Activated T-cell treated with anti-CD3 and anti-CD28 coated beads, Interleukin-2, amount 50 U/mL, for 48 hours (primary cell): ENCODE measurements around the gene ATP6V0B.

Experiments
- DNase-seq, 2 experiments: peaks; one replicate each; pipeline ENCODE4 v3.0.0-alpha.2; 2020

The ATP6V0B gene

DNA sequence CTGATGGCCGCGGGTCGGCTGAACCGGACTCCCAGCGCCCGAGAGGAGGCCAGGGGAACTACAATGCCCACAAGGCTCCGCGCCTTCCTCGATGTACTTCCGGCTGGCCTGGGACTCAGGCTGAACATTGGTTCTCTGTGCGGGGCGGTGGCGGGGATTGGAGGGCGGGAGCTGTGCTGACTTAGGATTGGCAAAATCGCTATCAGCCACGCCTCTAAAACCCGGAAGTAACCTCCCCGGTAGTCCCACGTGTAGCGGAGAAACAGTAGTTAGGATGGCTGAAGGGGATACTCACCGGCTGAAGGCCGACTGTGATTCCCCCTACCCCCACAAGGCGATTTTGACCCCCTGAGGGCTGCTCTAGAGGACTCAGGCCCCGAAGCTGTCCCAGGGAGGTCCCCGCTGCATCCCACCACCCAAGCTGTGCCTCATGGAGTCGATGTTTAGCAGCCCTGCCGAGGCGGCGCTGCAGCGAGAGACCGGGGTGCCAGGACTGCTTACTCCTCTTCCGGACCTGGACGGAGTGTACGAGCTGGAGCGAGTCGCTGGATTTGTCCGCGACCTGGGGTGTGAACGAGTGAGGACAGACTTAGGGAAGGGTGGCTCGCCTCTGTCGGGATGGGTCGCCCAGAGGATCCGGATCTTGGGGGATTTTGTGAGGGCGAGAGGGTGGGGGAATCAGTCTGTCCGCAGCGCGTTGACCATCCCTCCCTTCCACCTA is 4.9 kb upstream of the ATP6V0B start, which contains the start of gene DPH2:
DPH2 (plus strand) TSS at position 265 of the 721 bp plus-strand sequence; CDS start at position 431, 166 bp downstream.
- DNase-seq, result peak; percentile 96 to 97

DNA sequence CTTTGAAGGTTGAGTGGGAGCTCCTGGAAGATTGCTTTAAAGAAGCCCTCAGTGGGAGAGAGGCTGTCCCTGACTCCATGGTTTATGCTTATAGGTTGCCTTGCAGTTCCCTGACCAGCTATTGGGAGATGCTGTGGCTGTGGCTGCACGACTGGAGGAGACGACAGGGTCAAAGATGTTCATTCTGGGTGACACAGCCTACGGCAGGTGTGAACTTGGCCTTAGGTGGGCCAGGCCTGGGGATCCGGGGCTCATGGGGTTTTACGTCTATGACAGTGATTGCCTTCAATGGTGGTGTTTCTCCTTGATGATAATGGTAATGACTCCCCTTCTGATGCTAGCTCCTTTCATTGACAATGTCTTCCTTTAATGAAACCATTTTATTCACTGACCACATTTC is 4.3 kb upstream of the ATP6V0B start:
- DNase-seq, result no peak

DNA sequence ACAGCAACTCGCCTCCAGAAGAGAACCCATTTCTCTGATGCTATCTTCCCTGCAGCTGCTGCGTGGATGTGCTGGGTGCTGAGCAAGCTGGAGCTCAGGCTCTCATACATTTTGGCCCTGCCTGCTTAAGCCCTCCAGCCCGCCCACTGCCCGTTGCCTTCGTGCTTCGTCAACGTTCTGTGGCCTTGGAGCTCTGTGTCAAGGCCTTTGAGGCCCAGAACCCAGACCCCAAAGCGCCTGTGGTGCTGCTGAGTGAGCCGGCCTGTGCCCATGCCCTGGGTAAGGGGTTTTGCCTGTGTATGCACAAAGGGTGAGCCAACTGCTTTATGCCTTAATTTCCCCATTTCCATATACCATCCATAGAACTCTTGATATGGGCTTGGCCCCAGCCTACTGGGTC is 3.8 kb upstream of the ATP6V0B start:
- no peak for DNase-seq

DNA sequence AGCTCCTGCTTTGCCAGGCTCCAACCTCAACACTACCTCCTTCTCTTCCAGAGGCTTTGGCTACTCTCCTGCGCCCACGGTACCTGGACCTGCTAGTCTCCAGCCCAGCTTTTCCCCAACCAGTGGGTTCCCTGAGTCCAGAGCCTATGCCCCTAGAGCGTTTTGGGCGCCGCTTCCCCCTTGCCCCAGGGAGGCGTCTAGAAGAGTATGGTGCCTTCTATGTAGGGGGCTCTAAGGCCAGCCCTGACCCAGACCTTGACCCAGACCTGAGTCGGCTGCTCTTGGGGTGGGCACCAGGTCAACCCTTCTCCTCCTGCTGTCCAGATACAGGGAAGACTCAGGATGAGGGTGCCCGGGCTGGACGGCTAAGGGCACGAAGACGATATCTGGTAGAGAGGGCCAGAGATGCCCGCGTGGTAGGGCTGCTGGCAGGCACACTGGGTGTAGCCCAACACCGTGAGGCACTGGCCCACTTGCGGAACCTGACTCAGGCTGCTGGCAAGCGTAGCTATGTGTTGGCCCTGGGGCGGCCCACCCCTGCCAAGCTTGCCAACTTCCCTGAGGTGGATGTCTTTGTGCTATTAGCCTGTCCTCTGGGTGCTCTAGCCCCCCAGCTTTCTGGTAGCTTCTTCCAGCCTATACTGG is 3.3 kb upstream of the ATP6V0B start:
- no peak for DNase-seq

DNA sequence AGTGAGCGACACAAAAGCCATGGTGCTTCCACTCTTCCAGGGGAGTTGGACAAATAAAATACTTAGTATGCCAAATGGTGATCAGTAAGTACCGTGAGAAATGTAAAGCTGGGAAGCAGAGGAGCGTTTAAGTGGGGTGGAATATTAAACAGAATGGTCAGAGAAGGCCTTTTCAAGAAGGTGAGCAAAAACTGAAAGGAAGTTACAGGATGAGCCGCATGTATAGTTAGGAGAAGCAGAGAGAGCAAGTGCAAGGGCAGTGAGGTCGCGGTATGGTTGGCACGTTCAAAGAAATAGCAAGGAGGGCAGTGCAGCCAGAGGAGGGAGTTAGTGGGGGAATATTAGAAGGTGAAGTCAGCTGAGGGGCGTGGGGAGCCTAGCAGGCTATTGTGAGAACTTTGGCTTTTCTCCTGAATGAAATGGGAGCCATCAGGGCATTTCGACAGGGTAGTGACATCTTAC is 748 bp upstream of the ATP6V0B start:
- no peak for DNase-seq

DNA sequence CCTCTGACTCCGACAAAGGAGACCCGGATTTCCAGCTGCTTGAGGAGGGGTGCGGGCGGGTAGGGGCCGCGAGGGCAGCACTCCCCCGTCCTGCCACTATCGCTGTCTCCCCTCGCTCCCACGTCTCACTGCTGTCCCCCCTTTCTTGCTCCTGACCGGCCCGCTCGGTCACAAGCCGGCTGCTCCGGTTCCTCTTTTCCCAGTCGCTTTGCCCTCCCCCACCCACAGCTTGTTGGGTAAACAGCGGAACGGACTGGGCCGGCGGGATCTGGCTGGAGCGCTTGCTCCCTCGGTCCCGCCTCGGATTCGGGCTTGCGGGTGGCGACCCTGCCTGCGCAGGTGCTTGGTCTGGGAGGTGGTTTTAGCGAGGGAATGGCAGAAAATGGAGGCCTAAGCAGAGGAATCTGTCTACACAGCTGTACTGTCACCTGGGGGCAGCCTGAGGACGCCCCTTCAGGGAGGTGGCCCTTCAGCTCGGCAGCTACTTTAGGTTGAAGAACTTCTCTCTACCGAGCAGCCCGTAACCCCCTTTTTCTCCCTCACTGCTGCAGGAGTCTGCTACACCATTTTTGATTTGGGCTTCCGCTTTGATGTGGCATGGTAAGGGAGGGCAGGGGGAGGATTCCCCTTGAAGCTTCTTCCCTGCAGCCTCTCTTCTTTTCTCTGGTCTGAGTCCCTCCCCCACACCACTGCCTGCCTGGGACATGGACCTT is 645 bp downstream of the ATP6V0B start:
- DNase-seq, result peak in 1 of 2 experiments; percentile 48

DNA sequence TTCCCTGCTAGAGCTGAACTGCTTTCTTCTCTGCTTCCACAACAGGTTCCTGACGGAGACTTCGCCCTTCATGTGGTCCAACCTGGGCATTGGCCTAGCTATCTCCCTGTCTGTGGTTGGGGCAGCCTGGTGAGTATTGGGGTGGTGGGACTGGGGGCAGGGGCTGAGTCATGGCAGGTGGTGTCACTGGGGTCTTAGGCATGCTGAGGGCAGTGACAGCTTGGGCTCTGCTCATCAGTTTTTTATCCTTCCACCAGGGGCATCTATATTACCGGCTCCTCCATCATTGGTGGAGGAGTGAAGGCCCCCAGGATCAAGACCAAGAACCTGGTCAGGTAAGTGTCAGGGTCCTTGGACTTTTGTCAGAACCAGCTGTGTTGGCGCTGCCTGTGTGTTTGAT is 1.3 kb downstream of the ATP6V0B start:
- no peak for DNase-seq

DNA sequence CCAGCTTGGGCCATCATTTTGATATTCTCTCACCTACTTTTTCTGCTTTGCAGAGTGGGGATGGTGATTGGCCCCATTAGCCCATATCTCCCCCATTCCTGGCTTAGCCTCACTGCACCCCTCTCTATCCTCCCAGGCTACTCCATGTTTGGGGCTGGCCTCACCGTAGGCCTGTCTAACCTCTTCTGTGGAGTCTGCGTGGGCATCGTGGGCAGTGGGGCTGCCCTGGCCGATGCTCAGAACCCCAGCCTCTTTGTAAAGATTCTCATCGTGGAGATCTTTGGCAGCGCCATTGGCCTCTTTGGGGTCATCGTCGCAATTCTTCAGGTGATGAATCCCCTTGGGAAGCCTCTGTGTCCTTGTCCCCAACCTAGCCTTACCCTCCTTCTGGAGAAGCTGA is 2.1 kb downstream of the ATP6V0B start:
- DNase-seq, result no peak

DNA sequence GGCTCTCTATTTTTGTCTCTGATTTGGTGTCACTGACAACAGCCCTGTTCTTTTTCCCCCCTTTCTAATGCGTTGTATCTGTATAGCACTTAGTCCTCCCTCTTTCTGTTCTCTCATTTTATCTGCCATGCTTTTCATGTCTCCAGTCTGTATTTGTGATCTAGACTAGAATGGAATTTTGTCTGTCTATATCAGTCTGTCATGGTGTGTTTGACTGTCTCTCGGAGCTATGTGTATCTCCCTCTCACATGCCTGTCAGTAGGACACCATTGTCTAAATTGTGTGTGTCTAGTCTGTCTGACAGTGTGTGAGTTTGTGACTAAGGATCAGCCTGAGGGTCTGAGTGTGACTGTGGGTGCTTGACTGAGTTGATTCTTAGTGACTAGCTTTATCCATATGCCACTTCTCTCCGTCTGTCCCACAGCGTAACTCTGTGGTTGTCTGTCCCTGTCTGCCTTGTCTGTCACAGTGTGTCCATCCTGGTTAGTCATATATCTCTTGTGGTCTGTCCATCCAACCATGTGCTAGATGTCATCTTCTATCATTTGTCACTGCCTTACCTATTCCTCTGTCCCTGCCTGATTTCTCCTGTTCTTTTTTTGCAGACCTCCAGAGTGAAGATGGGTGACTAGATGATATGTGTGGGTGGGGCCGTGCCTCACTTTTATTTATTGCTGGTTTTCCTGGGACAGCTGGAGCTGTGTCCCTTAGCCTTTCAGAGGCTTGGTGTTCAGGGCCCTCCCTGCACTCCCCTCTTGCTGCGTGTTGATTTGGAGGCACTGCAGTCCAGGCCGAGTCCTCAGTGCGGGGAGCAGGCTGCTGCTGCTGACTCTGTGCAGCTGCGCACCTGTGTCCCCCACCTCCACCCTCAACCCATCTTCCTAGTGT is 2.9 kb downstream of the ATP6V0B start:
- no peak for DNase-seq

DNA sequence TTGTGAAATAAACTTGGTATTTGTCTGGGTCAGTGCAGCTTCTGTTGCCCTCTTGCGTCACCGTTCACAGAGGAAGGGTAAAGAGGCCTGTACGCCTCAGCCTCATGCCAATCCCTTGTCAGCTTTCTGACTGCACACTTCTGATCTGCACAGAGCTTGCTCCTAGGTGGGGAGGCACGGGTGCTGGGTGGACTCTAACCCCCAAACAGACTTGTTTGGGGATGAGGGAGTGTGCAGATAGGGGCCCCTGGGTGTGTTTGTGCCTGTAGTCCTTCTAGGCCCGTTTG is 3.4 kb downstream of the ATP6V0B start:
- DNase-seq, result no peak

DNA sequence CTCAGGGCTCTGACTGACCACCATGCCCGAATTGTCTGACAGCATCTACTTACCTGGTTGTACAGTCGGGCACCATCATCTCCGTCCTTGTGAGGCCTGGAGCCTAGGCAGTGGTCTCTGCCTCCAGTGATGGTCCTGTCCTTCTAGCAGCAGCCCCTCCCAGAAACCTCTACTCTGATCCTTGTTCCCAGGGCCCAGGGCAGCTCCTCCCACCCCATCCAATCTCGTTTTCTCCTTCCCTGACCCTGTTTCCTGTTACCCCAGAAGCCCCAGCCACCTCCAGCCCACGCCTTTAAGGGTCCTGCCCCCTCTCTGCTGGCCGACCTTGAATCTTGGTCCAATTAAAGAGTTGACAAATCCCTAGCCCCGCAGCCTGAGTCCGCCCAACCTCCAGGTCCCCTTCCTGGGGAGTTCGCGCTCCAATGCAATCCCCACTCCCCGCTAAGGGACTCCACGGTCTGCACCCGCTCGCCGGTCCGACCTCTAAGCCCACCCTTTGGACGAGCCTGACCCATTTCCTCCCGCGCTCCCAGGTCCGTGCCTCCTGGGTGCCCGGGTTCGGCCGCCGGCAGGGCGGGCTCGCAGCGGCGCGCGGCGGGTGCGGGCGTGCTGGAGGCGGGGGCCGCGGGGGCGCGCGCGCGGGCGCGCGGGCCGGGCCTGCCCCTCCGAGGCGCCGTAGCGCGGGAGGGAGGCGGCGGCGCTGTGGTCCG is 3.9 kb downstream of the ATP6V0B start, which contains the start of gene B4GALT2:
B4GALT2 (plus strand) TSS at position 660 of the 710 bp plus-strand sequence. CDS start 1,951 bp downstream, outside the sequence.
- DNase-seq, result peak; percentile 59 to 70

DNA sequence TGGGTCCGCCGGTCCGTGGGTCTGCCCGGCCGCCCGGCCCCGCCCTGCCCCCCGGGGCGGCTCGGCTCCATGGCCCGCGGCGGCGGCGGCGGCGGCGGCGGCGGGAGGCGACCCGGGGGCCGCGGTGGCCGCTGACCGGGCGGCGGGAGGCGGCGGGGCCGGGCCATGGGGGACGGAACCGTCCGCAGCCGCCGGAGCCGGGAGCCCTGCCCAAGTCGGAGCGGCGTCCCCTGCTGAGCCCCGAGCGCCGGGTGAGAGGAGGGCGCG is 4.4 kb downstream of the ATP6V0B start:
- peak in 1 of 2 experiments; percentile 28 for DNase-seq

DNA sequence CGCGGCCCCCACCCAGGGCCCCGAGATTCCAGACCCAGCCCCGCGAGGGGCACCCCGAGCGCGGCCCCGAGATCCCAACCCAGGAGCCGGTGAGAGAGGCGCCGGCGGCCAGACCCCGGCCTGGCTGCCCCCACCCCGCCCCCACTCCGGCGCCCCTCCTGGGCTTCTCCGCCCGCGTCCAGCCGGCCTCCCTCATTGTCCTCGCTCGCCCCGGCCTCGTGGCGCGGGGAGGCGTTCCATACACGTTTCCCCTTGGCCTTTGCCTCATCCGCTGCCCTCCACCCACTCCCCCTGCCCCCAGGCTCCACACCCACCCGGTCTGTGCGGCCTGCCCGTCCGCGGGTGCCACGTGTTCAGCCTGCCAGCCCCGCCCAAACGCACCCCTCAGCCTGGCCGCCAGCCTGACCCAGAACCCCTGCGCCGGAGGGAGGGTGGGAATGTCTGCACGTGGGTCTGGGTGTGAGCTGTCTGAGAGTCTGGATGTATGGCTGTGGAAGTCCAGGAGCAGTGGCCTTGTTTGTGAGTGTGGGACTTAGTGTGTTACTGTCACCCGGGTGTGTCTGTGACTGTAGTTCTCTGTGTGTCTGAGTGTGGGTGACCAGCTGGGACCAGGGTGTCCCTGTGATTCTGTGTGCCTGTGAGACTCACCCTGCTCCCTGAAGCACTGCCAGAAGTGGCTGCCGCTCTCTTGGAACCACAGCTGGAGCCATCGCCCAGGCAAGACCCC is 4.9 kb downstream of the ATP6V0B start:
- DNase-seq, result peak; percentile 65 to 70

DNA sequence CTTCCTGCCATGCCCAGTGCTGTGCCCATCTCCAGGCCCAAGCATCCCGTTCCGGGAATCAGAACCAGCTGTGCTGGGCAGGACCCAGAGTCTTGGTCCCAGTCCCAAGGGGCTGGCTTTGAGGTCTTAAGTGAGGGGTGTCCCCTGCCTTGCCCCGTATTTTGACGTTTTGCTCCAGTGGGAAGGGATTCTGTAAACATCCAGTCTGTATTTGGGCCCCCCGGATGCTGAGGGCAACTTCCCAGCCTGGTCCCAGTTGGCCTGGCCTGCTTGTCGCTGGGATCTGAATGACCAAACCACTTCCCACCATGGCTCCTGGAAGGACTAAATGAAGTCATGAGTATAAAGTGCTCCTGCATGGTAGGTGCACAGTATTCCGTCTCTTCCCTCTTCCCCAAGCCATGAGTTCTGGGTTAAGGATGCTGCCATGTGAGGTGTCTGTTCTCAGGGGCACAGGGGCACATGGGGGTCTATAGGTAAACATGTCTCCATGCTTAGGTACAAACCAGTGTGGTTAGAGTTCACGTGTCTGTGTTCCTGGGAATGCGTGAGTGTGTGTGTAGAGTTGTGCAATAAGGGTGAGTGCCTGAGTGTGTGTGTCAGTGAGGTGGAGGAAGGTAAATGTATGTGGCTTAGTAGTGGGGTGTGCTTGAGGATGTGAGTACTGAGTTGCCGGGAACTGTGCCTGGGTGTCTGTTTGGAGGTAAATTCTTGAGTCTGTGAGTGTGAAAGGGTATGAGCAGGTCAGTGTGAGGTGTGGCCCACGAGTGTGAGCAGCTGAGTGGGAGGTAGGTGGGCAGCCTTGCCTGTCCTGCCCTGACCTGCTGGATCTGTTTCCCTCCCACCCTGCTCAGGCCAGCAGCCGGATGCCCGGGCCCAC is 5.7 kb downstream of the ATP6V0B start:
- no peak for DNase-seq

DNA sequence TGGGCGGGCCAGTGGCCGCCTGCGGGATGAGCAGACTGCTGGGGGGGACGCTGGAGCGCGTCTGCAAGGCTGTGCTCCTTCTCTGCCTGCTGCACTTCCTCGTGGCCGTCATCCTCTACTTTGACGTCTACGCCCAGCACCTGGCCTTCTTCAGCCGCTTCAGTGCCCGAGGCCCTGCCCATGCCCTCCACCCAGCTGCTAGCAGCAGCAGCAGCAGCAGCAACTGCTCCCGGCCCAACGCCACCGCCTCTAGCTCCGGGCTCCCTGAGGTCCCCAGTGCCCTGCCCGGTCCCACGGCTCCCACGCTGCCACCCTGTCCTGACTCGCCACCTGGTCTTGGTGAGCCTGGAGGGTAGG is 6.4 kb downstream of the ATP6V0B start:
- no peak for DNase-seq

DNA sequence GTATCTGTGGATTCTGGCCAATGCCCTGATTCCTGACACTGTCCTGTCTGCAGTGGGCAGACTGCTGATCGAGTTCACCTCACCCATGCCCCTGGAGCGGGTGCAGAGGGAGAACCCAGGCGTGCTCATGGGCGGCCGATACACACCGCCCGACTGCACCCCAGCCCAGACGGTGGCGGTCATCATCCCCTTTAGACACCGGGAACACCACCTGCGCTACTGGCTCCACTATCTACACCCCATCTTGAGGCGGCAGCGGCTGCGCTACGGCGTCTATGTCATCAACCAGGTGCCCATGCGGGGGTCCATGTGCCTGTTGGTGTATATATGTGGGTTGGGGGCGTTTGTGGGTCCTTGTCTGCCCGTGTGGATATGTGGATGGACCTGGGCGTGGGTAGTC is 6.9 kb downstream of the ATP6V0B start:
- no peak for DNase-seq

DNA sequence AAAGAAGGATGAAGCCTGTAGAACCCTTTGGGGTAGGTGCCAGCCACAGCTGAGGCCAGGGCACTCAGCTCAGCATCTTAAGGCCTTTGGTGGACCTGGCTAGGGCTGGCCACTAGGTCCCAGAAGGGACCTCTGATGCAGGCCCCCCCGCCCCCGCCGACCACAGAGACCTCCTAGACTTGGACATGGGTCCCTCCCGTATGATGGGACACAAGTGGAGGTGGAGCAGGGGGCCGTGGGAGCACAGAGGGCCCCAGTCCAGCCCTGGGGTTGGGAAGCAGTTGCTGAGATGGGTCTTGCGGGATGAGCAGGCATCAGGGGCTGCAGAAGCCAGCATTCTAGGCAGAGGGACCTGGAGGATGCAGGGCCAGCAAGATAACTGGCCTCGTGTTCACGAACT is 7.5 kb downstream of the ATP6V0B start:
- no peak for DNase-seq

DNA sequence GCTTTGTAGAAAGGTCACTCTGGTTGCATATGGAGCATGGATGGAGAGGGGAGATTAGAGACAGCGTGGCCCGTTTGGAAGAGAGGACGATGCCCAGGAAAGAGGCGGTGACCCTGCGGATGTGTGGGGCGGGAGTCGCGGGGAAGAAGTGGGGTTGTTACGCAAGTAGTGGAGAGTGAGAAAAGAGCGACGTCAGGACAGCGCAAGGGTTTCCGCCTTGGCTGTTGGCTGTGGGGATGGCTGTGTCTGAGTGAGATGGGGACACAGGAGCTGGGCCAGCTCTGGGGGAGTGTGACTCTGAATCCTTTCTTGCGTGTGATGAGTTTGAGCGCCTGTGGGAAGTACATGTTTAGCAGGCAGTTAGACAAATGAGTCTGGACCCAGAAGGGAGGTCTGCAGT is 8.0 kb downstream of the ATP6V0B start:
- no peak for DNase-seq

DNA sequence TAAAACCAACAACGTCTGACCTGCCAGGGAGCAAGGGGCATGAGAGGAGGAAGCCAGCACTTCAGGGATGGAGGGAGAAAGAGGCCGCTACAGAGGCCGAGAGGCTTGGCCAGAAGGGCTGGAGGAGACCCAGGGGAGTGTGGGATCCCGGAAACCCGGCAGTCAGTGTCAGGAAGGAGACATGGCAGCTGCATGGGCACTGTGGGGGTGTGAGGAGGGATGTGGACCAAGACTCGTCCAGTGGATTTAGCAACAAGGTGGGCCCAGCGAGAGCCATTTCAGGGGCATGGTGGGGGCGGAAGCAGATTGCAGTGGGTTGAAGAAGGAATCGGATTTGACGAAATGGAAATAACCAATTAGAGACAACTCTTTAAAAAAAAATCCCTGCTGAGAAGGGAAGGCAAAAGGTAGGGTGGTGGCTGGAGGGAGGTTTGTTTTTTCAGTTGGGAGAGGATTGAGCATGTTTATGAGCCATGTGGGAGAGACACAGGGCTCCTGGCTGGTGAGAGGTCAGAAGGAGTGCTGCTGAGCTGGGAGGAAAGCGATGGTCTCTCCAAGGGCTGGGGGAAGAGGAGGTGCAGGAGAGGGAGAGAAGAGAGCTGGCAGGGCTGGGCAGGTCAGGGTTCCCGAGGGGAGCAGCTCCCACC is 8.6 kb downstream of the ATP6V0B start:
- no peak for DNase-seq

DNA sequence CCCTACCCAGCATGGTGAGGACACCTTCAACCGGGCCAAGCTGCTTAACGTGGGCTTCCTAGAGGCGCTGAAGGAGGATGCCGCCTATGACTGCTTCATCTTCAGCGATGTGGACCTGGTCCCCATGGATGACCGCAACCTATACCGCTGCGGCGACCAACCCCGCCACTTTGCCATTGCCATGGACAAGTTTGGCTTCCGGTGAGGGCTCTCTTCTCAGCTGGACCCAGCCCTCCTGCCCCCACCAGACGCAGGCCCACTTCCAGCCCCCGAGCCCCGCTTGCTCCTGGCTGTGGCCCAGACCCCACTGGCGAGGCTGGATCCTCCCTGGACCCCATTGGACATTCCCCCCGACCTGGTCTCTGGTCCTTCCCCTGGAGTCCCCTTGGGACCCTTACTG is 10.1 kb downstream of the ATP6V0B start:
- no peak for DNase-seq
